Stimulated activated CD4-positive, alpha-beta T cell treated with anti-CD3 and anti-CD28 coated beads, Interleukin-2, amount 100 ng/mL, for 48 hours (primary cell): ENCODE data around the gene SLC35B1.
A peak's percentile ranks its signal among the peaks of the same experiment; 100 is the strongest.

Source experiments
- DNase-seq, 2 donors: peaks; one replicate each; pipeline ENCODE4 v3.0.0-alpha.2; 2020

SLC35B1 gene

GRCh38 chr17:49707608-49708514 lies at the start of gene SLC35B1:
TSS of gene SLC35B1 (minus strand) at chr17:49707964. CDS start at chr17:49707833, 131 bp downstream.
- DNase-seq = peak; percentile 95 to 97

GRCh38 chr17:49757151-49757777 lies 49.5 kb upstream of the SLC35B1 start:
- no peak for DNase-seq

- no peak for DNase-seq
These were observed 48.8 kb upstream of the SLC35B1 start for GRCh38 chr17:49756323-49757150.

- DNase-seq = no peak
These were observed 48.0 kb upstream of the SLC35B1 start for GRCh38 chr17:49755663-49756283.

- DNase-seq = no peak
These were observed 46.2 kb upstream of the SLC35B1 start for GRCh38 chr17:49753959-49754391.

GRCh38 chr17:49752508-49752907 lies 44.7 kb upstream of the SLC35B1 start:
- no peak for DNase-seq

- no peak for DNase-seq
These were observed 42.0 kb upstream of the SLC35B1 start for GRCh38 chr17:49749730-49750129.

GRCh38 chr17:49748791-49749190 lies 41.0 kb upstream of the SLC35B1 start:
- peak in 1 of 2 donors; percentile 36 for DNase-seq

- no peak for DNase-seq
These were observed 40.5 kb upstream of the SLC35B1 start for GRCh38 chr17:49748223-49748622.

GRCh38 chr17:49747632-49748031 lies 39.9 kb upstream of the SLC35B1 start:
- DNase-seq = no peak

- no peak for DNase-seq
These were observed 39.2 kb upstream of the SLC35B1 start for GRCh38 chr17:49746791-49747490.

GRCh38 chr17:49745175-49746139 lies 37.7 kb upstream of the SLC35B1 start:
- DNase-seq = no peak

- DNase-seq = no peak
These were observed 34.4 kb upstream of the SLC35B1 start for GRCh38 chr17:49742166-49742638.

GRCh38 chr17:49741692-49742076 lies 33.9 kb upstream of the SLC35B1 start:
- no peak for DNase-seq

- DNase-seq = no peak
These were observed 33.4 kb upstream of the SLC35B1 start for GRCh38 chr17:49741009-49741691.

GRCh38 chr17:49739641-49740271 lies 32.0 kb upstream of the SLC35B1 start:
- DNase-seq = peak; percentile 69 to 72

GRCh38 chr17:49738456-49739163 lies 30.8 kb upstream of the SLC35B1 start:
- DNase-seq = no peak

- no peak for DNase-seq
These were observed 27.0 kb upstream of the SLC35B1 start for GRCh38 chr17:49734515-49735490.
